CD4-positive, alpha-beta T cell treated with Interleukin-10 for 1 hour (primary cell): ENCODE data around the gene SHC1.
A peak's percentile ranks its signal among the peaks of the same experiment; 100 is the strongest.

Source experiments
- DNase-seq: peaks from one replicate; pipeline ENCODE4 v3.0.0-alpha.2; 2020

The SHC1 gene

DNA sequence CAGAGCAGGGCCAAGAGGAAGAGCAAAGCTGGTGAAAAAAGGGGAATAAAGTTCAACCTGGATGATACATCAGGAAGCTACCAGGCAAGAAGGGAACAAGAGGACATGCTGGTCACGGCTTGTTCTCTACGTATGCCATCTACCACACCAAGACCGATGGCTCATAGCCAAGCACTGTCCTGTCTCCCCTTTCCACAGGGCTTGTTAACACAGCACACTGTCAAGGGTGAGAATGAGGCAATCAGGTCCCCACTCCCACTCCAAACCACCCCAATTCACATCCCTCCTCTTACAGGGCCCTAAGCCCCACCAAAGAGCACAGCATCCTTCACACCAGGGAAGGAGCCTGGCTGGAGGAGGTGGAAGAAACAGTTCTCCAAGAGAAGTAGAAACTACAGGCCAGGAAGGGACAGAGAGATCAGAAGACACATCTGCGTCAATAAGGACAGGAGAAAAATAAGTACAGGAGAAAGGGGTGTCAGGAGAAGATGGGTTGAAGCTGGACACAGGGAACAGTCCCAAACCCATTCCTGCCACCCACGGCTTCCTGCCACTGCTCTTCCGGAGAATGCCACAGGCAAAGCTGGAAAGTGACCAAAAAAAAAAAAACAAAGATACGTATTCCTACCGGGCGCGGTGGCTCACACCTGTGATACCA is 923 bp upstream of the SHC1 start:
- no peak for DNase-seq

- no peak for DNase-seq
These were observed 591 bp downstream of the SHC1 start for GRCh38 chr1:154969860-154970452.

GRCh38 chr1:154969246-154969645 is 1.3 kb downstream of the SHC1 start:
- no peak for DNase-seq

- DNase-seq = no peak
These were observed 1.8 kb downstream of the SHC1 start for GRCh38 chr1:154968731-154969130.

DNA sequence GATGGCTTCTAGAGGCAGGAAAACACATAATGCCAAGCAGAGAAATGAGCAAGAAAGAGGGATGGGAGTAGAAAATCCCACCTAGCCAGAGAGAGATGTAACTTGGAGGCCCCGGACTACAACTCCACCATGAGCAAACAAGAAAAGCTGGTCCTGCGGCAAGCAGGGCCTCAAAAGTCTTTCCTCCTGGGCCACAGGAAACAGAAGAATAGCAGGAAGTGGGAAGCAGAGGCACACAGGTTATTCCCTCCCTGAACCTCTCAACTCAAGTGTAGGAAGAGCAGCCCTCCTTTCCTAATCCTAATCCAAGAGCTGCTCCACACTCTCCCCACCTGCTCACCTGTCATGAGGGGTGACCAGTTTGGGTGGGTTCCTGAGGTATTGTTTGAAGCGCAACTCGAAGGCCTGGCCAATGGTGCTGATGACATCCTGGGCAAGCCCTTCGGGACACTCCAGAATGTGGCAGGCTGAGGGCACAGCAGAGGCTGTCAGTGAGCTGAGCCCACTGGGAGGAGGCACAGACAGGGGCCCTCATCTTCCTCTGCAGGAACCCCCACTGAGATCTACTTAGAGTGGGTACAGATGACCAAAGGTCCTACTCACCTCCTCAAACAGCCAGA is 3.1 kb downstream of the SHC1 start:
- DNase-seq = no peak

DNA sequence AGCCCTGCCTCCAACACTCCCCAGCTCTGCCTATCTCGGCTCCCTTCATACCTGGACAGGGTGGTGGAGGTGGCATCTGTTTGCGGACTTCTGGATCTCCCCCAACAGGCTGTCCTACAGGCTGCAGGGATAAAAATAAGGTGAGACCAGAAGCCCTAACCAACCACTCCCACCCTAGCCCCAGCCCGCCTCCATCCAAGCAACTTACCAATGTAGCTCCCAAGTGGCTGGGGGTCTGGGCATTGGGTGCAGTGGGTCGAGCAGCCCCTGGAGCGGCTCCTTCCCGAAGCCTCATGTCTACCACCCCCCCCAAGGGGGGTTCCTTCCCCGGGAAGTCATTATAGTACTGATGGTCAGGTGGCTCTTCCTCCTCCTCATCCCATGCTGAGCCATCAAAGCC is 4.4 kb downstream of the SHC1 start:
- no peak for DNase-seq

- no peak for DNase-seq
These were observed 6.2 kb downstream of the SHC1 start for GRCh38 chr1:154964359-154964758.

DNA sequence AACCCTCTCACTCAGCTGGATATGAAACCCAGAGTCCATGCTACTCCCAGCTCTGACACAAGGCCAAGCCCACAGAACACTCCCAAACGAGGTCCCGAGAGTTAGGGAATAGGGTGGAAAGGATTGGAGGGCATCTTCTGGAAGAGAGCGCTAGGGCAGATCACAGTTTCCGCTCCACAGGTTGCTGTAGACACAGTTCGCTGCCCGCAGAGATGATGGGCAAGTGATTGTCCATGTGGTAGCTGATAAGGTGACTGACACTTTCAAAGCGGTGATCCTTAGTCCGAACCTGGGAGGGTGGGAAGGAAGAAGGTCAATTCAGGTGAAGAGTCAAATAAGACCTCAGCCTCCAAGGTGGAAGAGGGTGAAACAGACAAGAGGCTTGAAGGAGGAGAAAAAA is 6.9 kb downstream of the SHC1 start:
- no peak for DNase-seq

GRCh38 chr1:154962795-154963330 is 7.7 kb downstream of the SHC1 start:
- DNase-seq = no peak

DNA sequence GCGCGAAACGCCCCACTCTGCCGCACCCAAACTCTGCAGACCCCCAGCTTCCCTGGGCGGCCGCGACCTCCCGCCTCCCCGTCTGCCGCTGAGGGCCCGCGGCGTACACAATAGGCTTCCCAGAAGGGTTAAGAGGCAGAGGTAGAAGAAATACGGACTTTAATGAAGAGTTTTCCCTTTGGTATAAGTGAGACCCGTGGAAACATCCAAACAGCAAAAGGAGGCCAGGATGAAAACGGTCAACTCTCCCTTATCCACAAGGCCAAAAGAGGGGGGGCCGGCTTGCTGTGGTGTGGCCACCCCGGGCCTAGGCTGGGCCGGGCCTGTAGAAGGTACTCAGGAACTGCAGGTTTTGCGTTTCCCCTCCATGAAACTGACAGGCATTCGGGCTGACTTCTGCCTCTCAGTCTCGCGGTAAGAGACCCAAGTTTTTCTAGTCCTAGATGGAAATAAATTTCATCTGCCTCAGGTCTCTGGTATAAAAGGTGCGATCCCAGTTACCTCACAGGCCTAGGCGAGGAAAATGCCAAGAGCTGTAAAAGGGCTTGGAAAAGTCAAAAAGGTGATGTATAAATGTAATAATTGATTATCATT is 8.3 kb downstream of the SHC1 start:
- no peak for DNase-seq

DNA sequence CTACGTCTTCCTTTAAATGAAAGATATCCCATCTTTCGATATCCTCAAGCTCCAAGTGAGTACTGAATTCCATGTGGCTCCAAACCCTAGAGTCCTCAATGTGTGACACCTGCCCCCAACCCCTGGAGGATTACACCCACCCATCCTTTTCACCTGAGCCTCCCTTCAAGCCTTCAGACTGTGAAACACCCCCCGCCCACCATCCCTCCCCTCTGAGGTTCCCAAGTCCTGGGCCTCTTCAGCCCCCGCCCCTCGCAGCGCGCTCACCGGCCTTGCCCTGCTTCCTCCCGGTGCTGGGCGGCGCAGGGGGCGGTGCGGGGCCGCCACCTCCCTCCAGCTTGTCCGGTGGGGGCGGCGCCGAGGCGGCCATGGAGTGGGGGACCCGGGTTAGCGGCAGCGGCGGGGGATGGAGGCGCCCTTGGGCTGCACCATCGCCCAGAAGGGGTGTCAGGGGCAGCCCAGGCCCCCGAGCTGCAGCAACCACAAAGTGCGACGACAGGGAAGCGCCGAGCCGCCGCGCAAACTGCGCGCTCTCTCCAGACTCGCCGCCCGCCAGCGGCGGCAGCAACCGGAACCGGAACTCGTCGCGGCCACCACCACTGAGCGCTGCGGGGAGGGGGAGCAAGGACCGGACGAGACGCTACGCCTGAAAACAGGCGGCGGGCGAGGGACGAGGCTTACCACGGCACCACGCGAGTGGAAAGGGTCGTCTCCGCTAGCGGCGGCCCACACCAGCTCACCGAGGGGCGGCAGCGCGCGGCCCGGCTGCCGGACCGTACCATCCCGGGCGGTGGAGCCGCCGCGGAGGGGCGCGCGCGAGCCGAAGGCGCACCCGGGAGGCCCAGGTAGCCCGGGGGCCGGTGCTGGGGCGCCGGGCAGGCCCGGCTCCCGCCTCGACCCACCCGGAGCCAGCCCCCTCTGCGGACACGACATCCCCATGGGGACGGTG is 9.1 kb downstream of the SHC1 start, which contains the start of gene PYGO2:
PYGO2 (minus strand) TSS at position 576 of the 949 bp plus-strand sequence; CDS start at position 370, 206 bp downstream.
- peak; percentile 86 for DNase-seq

DNA sequence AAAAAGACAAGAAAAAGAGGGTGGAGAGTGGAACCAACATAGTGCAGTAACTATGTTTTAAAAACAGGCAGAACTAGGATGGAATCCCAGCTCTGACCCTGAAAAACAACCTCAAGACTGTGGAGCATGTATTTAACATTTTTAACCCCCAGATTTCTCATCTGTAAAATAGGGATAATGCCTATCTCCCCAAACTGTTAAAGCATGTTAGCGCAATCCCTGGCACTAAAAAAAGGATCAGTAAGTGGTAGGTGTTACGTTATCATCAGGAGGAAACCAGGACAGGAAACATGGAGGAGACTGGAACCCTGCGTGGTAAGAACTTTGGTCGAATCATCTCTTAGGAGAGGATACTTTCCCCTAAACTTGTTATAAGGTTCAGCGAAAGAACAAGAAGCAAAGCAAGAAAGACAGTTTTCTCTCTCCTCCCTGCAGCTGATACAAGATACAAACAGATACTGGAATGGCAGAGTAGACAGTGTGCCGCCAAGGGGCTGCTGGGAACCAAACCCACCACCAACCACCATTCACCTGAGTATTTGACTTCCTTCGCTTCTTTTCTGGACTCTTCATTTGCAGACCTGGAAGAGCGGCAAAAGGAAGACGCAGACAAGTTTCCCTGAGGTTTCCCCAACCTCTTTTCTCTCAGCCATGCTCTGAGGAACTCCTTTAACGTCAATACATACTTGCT is 10.0 kb downstream of the SHC1 start:
- no peak for DNase-seq

DNA sequence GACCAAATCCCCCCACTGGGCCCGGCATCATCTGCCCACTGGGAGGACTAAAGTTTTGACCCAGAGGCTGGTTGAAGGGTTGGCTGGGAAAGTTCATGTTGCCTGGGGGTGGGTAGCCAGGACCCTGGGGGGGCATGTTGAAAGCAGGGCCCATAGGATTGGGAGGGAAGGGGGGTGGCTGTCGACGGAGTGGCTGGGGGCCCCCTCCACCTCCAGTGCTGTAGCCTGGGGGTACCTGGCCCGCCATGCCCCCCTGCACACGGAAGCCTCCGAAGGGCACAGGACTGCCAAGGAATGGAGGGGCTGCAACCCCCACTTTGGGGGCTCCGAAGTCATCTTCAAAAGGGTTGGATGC is 11.1 kb downstream of the SHC1 start:
- DNase-seq = no peak

- DNase-seq = no peak
These were observed 11.7 kb downstream of the SHC1 start for GRCh38 chr1:154958681-154959425.

GRCh38 chr1:154958036-154958435 is 12.5 kb downstream of the SHC1 start:
- no peak for DNase-seq

DNA sequence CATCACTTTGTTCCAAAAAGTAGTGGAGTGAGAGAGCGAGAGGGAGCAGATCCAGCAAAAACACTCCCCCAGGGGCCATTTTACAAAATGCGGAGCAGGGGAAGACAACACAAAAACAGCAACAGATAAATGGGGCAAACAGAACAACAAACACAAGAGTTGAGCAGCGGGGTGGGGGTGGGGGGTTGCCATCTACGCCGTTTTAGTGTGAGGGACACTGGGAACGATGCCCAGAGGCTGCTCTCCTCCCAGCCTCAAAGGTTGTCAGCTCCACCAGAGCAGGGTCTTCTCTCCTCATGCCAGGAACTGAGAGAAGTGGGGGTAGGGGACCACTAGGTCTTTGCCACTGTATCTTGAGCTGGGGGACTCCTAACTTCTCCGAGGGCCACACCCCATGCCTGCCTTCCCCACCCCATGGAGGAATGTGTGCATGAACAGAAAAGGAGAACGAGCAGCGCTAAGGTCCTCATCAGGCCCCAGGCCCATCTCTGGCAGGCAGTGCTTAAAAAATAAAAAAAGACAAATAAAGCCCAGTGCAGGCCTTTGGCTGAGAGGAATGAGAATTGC is 13.4 kb downstream of the SHC1 start:
- DNase-seq = no peak

DNA sequence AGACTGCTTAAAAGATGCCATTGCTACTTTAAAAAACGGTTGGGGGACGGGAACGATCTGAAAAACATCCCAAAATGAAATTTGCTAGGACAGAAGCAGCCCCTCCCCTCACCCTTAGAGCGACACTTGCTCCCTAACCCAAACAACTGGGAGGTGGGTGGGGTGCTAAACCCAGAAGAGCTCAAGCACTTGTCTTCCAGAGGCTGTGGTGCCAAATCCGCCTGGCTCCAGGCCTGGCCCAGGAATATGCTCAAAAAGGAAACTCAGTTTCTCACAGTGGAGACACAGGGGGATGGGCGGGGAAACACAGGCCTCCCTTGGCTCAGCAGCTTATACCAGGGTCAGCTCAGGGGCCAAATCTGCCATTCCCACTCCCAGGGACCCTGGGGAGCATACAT is 14.0 kb downstream of the SHC1 start:
- DNase-seq = no peak

- peak; percentile 97 for DNase-seq
These were observed 14.6 kb downstream of the SHC1 start, which contains the start of gene PBXIP1 for GRCh38 chr1:154955718-154956543. Gene PBXIP1, minus strand, starts transcription at chr1:154956099. Its CDS starts 2,378 bp downstream, at chr1:154953721.

GRCh38 chr1:154955039-154955717 is 15.4 kb downstream of the SHC1 start:
- DNase-seq = peak; percentile 98
